Suppressor macrophage (primary cell): ENCODE data around the gene NFIX.

Experiments used
- DNase-seq, 4 experiments: peaks; one replicate each; pipeline ENCODE4 v3.0.0-alpha.2; 2020 to 2022

The NFIX gene

GRCh38 chr19:13022111-13022858, 27.0 kb downstream of the NFIX start:
- peak in 2 of 4 experiments; percentile 32 to 45 for DNase-seq

GRCh38 chr19:13022859-13023636, 27.8 kb downstream of the NFIX start:
- DNase-seq = peak in 3 of 4 experiments; percentile 9 to 30 (median 20)

GRCh38 chr19:13023656-13024055, 28.4 kb downstream of the NFIX start:
- DNase-seq = no peak

DNA sequence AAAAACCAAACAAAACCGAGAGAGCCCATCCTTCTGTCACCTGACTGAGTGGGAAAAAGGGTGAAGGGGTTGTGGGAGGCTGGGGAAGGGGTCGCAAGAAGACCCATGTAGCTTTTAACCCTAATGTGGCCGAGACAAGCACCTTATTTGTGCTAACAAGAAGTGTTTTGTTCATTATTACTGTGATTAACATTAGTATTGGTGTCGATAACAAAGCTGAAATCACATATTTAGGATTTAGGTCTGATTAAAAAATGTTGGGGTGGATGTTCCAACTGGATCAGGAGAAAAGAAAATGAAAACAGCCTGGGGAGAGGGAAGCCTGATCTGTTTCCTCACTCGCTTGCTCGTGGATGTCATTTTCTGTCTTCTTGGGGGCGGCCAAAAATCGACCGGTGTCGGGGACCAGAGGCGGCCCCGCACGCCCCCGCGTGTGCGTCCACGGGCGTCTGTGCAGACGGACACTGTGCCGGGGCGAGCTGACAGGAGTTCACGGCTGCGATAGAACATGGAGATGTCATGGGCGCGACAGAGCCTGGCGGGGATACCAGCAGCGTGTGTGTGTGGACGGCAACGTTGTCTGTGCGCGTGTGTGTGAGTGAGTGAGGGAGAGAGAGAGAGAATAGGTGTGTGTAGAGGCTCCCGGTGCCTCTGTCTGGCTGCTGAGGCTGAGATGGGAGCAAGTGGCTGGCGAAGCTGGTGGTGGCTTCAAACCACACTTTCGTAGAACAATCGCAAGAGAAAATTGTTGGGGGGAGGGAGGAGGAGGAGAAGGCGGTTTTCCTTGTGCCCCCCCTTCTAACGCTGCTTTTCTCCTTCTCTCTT, 29.1 kb downstream of the NFIX start:
- DNase-seq = peak in 1 of 4 experiments; percentile 29

GRCh38 chr19:13024951-13025697, 29.8 kb downstream of the NFIX start:
- peak in 3 of 4 experiments; percentile 19 to 53 (median 25) for DNase-seq

- DNase-seq = no peak
These were observed 30.7 kb downstream of the NFIX start for GRCh38 chr19:13025819-13026456.

DNA sequence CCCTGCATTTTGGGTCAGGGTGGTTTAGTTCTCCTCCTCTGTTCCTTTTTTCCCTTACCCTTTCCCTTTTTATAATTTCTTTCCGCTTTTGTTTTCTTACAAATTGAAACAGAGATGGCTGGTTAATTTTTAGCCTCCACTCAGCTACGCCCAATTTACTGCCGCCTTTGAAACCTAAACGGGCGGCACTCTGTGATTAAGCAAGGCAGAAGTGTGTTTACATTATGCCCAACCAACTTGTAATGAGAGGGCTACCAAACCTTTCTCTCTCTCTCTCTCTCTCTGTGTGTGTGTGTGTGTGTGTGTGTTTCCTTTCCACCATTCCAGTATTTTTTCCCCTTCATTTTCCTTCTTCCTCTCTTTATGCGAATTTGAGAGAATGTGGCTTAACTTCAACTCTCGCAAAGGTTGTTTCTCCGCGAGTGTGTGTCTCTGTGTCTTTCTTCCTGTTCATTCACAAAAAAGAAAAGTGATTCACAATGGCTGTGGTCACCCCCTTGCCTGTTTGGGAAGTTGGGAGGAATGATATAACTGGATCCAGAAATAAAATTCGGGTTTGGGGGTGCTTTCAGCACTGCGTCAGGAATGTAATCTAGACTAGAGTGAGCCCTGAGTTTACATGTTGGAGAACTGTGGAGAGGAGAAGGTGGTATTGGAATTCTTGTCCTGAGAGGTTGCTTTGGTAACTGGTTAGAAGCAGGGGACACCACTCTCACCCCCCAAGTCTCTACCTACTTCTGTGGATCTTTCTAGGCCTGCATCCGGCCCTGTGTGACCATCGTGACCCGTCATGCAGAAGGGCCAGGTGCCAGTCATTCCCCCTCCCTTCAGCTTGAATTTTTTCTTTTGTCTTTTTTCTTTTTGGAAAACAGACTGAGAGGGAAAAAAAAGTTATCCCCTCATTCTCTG, 31.4 kb downstream of the NFIX start:
- DNase-seq = no peak

DNA sequence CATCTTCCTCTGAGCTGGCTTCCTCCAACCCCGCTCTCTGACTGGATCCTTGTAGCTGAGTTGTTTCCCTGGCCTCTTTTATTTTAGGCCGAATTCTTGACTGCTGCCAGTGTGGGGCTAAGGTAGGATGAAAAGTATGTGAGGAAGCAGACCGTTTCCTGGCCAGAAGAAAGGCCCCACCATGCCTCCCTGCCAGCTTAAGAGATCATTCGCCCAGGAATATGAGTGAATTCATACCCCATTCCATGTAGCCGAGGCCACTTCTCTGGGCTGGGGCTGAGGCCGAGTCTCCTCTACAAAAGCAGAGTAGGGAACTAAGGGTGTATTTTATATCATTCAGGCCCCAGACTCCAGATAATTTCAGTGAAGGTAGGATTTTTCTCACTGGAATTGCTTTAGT, 32.3 kb downstream of the NFIX start:
- DNase-seq = no peak

DNA sequence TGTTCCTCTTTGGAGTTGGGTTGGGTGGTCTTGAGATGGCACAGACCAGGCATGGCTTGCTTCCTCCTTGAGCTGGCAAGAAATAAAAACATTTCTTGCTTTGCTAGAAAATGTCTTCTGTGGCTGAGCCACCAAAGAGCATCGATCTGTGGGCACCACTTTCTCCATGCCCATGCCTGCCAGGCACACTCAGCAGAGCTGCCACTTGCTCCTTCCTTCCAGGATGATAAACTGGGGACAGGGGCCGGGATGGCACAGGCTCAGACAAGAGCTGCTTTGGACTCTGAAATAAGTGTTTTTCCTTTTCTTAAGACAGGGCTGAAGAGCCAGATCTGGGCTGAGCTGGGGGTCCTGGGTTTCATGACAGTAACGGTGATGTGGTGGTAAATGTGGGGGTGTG, 32.8 kb downstream of the NFIX start:
- no peak for DNase-seq

- DNase-seq = no peak
These were observed 34.1 kb downstream of the NFIX start for GRCh38 chr19:13029301-13029880.

DNA sequence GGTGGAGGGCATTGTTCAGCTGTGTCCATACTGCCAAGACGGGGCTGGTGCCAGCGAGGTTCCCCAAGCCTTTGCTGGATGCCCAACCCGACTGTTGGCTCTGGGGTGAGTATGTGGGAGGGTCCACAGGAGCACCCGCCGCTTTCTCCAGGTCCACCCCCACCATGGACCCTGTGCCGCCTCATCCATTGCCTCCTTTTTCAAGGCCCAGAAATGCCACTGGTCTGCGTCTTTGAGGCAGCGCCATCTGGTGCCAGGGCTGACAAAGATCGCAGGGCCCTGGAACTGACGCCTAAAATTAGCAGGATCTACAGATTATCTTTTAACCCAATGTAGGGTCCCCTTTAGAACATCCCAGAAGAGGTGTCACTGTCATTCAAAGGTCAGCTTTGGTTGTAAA, 34.6 kb downstream of the NFIX start:
- DNase-seq = peak; percentile 23 to 61 (median 39)

DNA sequence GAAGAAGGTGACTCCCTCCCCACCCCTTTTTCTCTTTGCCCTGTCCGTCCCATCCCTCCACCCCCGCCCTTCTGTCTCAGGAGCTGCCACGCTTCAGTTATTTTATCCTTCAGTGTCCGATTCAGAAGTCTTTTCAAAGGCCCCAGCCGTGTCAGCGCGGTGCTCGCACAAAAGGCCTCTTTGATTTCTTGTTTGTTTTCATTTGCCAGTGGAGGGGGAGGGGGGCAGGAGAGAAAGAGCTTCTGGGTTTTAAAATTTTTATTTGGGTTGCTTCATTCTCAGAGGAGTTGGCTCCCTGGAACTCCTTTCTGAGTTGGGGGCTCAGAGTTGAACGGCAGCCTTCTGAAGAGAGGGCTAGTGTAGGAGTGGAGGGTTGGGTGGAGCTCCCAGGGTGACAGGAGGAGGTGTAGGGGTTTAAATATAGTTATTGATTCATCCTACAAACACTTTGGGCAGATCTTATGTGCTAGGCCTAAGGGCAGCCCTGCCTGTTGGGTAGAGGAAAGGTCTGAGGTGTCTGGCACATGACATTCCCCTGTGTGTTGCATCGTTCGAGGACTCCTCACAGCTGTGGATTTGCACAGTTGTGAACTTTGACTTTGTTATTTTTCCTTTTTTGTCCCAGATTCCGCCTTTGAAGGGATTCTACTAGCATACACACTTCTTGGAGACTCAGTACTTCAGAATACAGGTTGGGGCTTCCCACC, 36.8 kb downstream of the NFIX start:
- no peak for DNase-seq

DNA sequence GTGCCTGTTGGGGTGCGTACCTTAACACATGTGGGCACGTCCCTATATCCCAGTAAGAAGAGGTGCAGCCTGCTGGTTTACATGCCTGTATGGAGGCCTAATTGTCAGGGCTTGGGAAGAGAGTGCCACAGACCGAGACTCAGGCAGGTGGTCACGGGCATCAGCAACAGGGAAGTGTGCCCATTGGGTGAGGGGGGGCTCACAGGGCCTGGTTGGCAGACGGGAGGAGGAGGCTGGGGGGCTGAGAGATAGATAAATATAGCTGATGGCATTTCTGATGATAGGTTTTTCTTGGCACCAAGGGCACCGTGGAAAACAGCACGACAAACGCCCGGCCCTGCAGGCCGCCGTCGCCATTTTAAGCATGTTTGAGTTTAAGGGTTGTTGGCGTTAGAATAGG, 37.6 kb downstream of the NFIX start:
- no peak for DNase-seq

DNA sequence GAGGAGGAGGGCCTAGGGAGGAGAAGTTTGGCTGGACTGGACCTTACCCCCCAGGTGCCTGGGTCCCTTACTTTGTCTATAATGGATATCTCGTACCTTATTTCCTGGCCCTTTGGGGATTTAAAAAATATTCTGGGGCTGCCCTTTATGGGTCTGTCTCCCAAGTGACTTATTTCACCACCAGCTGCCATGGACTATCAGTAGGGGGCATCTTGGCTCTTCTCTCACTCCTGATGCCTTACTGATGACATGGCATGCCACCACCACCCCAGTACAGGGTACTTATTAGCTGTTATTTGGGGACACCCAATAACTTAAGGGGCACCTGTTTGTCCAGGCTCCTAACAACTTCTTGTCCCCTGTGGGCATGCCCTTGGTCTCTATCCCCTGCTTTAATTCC, 38.0 kb downstream of the NFIX start:
- DNase-seq = no peak

- peak; percentile 51 to 79 (median 62) for DNase-seq
These were observed 38.7 kb downstream of the NFIX start for GRCh38 chr19:13033819-13034611.

DNA sequence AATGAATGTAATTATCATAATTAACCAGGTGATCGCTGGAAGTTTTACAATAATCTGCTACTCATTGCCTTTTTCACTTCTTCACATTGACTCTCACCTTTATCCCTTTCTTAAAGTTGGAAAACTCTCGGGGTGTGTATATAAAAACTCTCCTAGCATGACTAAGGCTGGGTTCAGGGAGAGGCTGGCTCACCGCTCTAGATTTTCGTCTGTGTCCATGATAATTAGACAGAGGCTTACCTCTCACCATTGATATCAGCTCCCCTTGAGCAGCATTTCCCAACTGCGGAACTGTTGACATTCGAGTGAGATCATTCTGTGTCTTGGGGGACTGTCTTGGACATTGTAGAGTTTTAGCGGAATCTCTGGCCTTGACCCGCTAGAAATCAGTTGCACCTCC, 39.4 kb downstream of the NFIX start:
- DNase-seq = no peak

GRCh38 chr19:13035820-13036365, 40.6 kb downstream of the NFIX start:
- no peak for DNase-seq

DNA sequence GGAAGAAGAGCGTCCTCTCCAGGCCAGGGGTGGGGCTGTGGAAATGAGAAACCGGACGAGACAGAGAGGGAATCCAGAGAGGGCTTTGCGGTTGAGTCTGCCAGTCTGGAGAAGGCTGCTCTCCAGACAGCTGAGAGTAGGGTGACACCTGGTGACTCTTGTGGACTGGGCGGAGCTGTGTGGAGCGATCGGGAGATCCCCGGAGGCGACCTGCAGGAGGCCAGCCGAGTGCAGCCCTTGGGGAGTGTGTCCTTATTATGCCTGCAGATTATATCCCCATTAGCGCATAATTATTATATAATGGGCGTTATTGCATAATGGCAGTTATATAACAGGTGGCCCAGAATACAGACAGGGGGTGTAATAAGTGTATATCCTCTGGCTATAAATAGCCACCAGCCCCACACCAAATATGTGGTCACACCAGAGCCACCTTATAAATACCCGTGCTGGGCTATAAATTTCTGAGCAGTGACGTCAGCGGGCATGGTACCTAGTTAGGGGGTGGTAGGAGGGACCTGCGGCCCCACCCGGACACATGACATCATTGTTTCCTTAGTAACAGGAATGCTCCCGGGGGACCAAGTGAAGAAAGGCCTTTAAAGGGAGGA, 41.2 kb downstream of the NFIX start:
- DNase-seq = no peak
